Chondrocyte (in vitro differentiated cells): ENCODE results near the gene CBX5. TPM values are rescaled to one million over a fixed set of nuclear protein-coding genes. Genes with fewer than 3 reads are reported as not detected.

Source experiments
- DNase-seq: peaks from one replicate; pipeline ENCODE4 v3.0.0; 2021; ENCODE audit warnings: mixed read lengths, low spot score
- H3K27ac Mint-ChIP-seq: one replicate; pipeline ENCODE4 v1.8.0; 2021; ENCODE audit warnings: mild to moderate bottlenecking, moderate library complexity, mixed read lengths; ENCODE audit not compliant: unreplicated experiment
- H3K27me3 Mint-ChIP-seq: 2 replicates; pipeline ENCODE4 v1.8.0; 2021; ENCODE audit warnings: low read depth, mixed read lengths
- H3K36me3 Mint-ChIP-seq: 2 replicates; pipeline ENCODE4 v1.8.0; 2021; ENCODE audit warnings: low read depth, mixed read lengths
- H3K4me1 Mint-ChIP-seq: 2 replicates; pipeline ENCODE4 v1.8.0; 2021; ENCODE audit warnings: low read depth, mild to moderate bottlenecking, mixed read lengths
- H3K4me3 Mint-ChIP-seq: one replicate; pipeline ENCODE4 v1.8.0; 2021; ENCODE audit warnings: mild to moderate bottlenecking, moderate library complexity, mixed read lengths; ENCODE audit not compliant: unreplicated experiment
- H3K9me3 Mint-ChIP-seq: 2 replicates; pipeline ENCODE4 v1.8.0; 2021; ENCODE audit warnings: low read depth, mixed read lengths
- total RNA-seq: library from RNA; stranded (reverse); gene quantifications from 3 replicates; pipeline ENCODE4 v1.2.1, GENCODE V29; 2021
- TF ChIP-seq, protein P1 (sequence below): fragments of 200-600 bp; sonication (generic); IDR thresholded peaks from 2 replicates; pipeline ENCODE4 v1.5.0; 2021; ENCODE audit warnings: antibody characterized with exemption, mild to moderate bottlenecking, moderate library complexity

Gene CBX5
- total RNA-seq, 1 donor from 2014 or later, result 79.4 TPM

DNA sequence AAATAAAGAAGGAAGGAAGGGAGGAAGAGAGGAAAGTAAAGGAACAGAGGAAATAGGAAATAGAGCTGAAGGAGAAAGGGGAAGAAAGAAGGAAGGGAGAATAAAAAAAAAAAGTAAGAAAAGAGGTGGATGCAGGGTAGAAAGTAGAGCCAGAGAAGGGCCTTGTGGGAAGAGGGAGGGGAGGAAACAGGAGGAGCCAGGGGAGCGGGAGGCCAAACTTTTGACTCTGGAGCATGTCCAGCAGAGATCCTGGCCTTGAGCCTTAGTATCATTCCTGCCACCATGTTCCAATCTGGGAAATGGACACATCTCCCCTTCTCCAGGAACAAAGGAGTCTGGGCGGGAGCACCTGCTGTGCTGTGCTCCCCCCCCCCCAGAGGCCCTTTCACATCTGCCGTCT, 80.0 kb downstream of the CBX5 start:
- Mint-ChIP-seq H3K36me3 (peaks cover 2% of the 10 kb centered on the region), H3K4me1 (no peaks in the 10 kb centered on the region), H3K27ac (no peak overlapping the region), H3K27me3 (peaks cover 51% of the 10 kb centered on the region), H3K9me3 (no peaks in the 10 kb centered on the region), H3K4me3 (no peak overlapping the region)
- DNase-seq, result no peak
- TF ChIP-seq, protein P1, sequence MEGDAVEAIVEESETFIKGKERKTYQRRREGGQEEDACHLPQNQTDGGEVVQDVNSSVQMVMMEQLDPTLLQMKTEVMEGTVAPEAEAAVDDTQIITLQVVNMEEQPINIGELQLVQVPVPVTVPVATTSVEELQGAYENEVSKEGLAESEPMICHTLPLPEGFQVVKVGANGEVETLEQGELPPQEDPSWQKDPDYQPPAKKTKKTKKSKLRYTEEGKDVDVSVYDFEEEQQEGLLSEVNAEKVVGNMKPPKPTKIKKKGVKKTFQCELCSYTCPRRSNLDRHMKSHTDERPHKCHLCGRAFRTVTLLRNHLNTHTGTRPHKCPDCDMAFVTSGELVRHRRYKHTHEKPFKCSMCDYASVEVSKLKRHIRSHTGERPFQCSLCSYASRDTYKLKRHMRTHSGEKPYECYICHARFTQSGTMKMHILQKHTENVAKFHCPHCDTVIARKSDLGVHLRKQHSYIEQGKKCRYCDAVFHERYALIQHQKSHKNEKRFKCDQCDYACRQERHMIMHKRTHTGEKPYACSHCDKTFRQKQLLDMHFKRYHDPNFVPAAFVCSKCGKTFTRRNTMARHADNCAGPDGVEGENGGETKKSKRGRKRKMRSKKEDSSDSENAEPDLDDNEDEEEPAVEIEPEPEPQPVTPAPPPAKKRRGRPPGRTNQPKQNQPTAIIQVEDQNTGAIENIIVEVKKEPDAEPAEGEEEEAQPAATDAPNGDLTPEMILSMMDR, result no peak

DNA sequence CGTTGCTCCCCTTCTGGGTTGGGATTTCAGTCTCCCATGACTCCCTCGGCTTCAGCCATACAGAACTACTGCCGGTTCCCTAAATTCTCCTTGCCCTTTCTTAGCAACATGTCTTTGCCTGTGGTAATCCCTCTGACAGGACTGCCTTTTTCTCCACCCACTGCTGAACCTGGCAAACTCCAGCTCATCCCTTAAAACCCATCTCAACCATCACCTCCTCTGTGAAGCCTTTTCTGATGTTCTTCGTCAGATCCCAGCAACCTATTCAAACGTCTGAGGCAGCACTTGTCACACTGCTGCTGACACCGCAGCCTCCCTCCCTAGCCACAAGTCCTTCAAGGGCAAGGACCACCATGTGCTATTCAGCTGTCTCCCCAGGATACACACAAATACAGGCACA, 80.9 kb downstream of the CBX5 start:
- H3K4me3 Mint-ChIP-seq, result no peak overlapping the region
- no peaks in the 10 kb centered on the region for H3K4me1 Mint-ChIP-seq
- H3K9me3 Mint-ChIP-seq, result no peaks in the 10 kb centered on the region
- DNase-seq, result no peak
- H3K36me3 Mint-ChIP-seq, result peaks cover 2% of the 10 kb centered on the region
- no peak overlapping the region for H3K27ac Mint-ChIP-seq
- peaks cover 50% of the 10 kb centered on the region for H3K27me3 Mint-ChIP-seq
- TF ChIP-seq, protein P1, result no peak

DNA sequence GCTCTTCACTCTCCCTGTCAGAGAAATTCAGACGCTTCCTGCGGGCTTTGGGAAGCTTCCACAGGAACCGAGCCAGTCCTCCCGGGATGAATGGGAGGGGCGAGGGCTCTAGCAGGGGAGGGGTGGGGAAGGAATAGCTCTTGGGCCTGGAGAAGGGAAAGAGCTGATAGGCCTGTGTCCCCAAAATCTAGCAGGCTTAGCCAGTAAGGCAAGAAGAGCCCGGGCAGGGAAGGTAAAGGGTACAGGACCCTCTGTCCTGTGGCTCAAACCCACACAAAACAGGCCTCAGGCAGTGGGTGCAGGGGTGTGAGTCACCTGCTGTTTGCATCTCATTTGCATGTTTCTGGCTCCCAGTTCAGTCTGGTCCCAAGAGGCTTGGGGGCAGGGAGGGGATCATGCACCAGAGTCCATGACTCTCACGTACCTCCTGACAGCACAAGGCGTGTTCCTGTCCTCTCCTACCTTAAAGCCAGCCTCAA, 82.5 kb downstream of the CBX5 start:
- Mint-ChIP-seq H3K27me3 (peaks cover 58% of the 10 kb centered on the region), H3K27ac (no peak overlapping the region), H3K4me3 (no peak overlapping the region), H3K4me1 (no peaks in the 10 kb centered on the region), H3K36me3 (peaks cover 2% of the 10 kb centered on the region), H3K9me3 (no peaks in the 10 kb centered on the region)
- TF ChIP-seq, protein P1, result no peak
- DNase-seq, result no peak

DNA sequence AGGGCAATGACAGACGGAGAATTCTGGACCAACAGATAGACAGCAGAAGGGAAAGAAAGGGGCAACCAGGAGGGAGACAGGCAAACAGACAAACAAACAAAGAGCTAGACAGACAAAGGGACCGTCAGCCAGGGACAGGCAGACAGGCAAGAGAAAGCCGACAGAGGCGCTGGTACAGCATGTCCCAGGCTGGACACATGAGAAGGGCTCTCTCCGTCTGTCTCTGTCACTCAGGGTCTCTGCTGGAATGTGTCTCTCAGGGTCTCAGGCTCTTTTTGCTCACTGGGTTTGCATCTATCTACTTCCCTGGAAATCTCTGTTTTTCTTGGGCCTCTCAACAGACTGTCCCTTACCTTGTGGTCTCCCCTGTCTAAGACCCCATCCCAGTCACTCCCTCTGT, 82.9 kb downstream of the CBX5 start:
- H3K36me3 Mint-ChIP-seq, result peaks cover 2% of the 10 kb centered on the region
- peaks cover 63% of the 10 kb centered on the region for H3K27me3 Mint-ChIP-seq
- H3K27ac Mint-ChIP-seq, result no peak overlapping the region
- no peak overlapping the region for H3K4me3 Mint-ChIP-seq
- H3K9me3 Mint-ChIP-seq, result no peaks in the 10 kb centered on the region
- TF ChIP-seq, protein P1, result no peak
- DNase-seq, result no peak
- H3K4me1 Mint-ChIP-seq, result no peaks in the 10 kb centered on the region

DNA sequence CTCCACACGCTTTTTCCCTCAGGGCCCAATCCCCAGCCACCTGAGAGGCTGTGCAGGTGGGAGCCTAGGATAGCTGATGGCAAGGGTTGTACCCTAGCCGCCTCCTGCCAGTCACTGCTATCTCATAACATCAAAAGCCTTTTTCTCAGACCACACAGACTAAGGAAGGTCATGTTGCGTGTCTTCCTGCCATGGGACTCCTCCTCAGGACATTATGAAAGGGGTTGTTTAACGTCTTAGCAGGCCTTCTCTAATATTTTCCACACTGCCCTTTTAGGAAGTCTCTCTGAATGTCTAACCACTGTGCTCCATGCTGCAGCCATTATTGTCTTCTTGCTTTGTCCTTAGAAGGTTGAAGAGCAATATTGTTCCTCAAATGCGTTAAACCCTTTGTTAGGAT, 83.5 kb downstream of the CBX5 start:
- no peak for DNase-seq
- TF ChIP-seq, protein P1, result no peak
- H3K9me3 Mint-ChIP-seq, result no peaks in the 10 kb centered on the region
- no peak overlapping the region for H3K4me3 Mint-ChIP-seq
- H3K4me1 Mint-ChIP-seq, result peaks cover under 1% of the 10 kb centered on the region
- peaks cover 2% of the 10 kb centered on the region for H3K36me3 Mint-ChIP-seq
- peaks cover 61% of the 10 kb centered on the region for H3K27me3 Mint-ChIP-seq
- H3K27ac Mint-ChIP-seq, result no peak overlapping the region
